Measurements from ENCODE around the gene FADS3.

DNA sequence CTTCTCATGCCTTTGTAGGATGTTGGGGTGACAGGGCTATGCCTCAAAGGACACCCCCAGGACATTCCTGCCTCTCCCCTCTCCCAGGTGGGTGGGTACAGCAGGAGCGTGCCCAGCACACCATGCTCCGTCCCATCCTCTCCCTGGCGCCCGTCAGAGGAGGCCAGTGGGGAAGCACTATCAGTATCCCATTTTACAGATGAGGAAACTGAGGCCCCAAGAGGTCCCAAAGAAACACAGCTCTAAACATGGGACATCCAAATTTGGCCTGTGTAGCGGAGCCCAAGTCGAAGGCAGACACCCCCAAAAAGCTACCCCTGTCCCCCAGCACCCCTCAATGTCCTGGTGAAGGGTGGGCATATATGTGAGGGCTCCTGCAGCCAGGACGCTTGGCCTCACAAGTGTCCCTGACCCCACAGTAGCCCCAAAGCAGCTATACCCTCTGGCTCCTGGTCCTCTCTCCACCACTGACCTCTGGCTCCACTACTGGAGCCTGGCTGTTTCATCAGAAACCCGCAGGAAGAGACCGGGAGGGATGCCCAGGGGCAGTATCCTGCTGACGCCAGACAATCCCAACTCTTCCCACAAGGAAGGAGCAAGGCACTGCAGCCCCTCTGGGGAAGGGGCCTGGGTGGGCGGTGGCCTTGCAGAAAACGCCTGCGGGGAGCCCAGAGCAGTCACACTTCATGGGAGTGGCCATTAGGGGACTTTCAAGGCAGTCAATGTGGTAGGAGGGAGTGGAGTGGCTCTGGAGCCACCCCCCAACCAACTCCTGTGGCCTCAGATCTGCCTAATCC is 5.4 kb downstream of the FADS3 start:
- TF ChIP-seq MYC (IDR thresholded peaks at IDR 0.05; ENCODE audit: low read depth, low read length) (no peak), JUN (IDR thresholded peaks at IDR 0.05; ENCODE audit: borderline replicate concordance, insufficient read depth, insufficient read length, low read depth) (no peak), EZH2 (IDR thresholded peaks at IDR 0.05; ENCODE audit: borderline replicate concordance, low read depth, low read length, severe bottlenecking) (no peak), POLR2A (IDR thresholded peaks at IDR 0.05; ENCODE audit: low read depth, low read length) (no peak), POLR2AphosphoS5 (IDR thresholded peaks at IDR 0.05; ENCODE audit: insufficient read depth, low read depth, low read length) (no peak)
- TF ChIP-seq, protein P1, sequence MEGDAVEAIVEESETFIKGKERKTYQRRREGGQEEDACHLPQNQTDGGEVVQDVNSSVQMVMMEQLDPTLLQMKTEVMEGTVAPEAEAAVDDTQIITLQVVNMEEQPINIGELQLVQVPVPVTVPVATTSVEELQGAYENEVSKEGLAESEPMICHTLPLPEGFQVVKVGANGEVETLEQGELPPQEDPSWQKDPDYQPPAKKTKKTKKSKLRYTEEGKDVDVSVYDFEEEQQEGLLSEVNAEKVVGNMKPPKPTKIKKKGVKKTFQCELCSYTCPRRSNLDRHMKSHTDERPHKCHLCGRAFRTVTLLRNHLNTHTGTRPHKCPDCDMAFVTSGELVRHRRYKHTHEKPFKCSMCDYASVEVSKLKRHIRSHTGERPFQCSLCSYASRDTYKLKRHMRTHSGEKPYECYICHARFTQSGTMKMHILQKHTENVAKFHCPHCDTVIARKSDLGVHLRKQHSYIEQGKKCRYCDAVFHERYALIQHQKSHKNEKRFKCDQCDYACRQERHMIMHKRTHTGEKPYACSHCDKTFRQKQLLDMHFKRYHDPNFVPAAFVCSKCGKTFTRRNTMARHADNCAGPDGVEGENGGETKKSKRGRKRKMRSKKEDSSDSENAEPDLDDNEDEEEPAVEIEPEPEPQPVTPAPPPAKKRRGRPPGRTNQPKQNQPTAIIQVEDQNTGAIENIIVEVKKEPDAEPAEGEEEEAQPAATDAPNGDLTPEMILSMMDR (IDR thresholded peaks at IDR 0.05; ENCODE audit: extremely low read depth in 1 of 2, insufficient read depth in 1 of 2, low read depth in 1 of 2, low read length in 2 of 2): no peak
